HepG2 (cell line): Measurements from ENCODE around the gene SPRTN. TPM values are rescaled to one million over a fixed set of nuclear protein-coding genes. Genes with fewer than 3 reads are reported as not detected.

Experiments
- ATAC-seq: fragments of 200-7000 bp; cut with Tn5 transposase; 3 replicates; pipeline ENCODE4 v1.9.1; 2020; ENCODE audit warnings: mild to moderate bottlenecking, moderate library complexity
- BruUV-seq: library from RNA; stranded (reverse); fragments of 400-500 nt; replicated peaks from 2 replicates; lab custom pipeline; 2021; lab: Mats Ljungman, UMichigan
- CTCF ChIA-PET: fragments of 300-600 bp; formaldehyde crosslinking; extraction: SDS; loops from one replicate; lab custom pipeline; 2021; ENCODE audit warnings: low total read pairs, inconsistent platforms, low intra/inter-chr PET ratio; lab: Yijun Ruan, JAX
- POLR2A ChIA-PET: fragments of 350-600 bp; sonication (Branson Sonifier 250); formaldehyde crosslinking; loops from one replicate; lab custom pipeline; 2020; ENCODE audit warnings: antibody characterized with exemption, inconsistent platforms; lab: Yijun Ruan, JAX
- DNase-seq: peaks from one replicate; pipeline ENCODE4 v3.0.0-alpha.2; 2015; ENCODE audit warnings: low spot score
- FAIRE-seq: peaks from 3 replicates; lab custom pipeline; 2011; peaks lifted over from hg19 to GRCh38; lab: Jason Lieb, UNC
- H2AFZ ChIP-seq: one replicate; pipeline ENCODE4 v1.6.1; 2011; ENCODE audit warnings: low read length, inconsistent platforms
- H3K27ac ChIP-seq: fragments of 300-600 bp; 3 replicates; pipeline ENCODE4 v1.8.0; 2011; ENCODE audit warnings: mixed run types, mild to moderate bottlenecking, mixed read lengths, low read length, inconsistent platforms; ENCODE audit not compliant: insufficient read depth; ENCODE audit errors: extremely low read length
- H3K27me3 ChIP-seq, 2 experiments: fragments of 200-600 bp in 1 of 2; 2 replicates in 1 of 2; 3 replicates in 1 of 2; pipeline versions ENCODE4 v1.6.0 to v1.8.0; 2011; ENCODE audit warnings: low read length in 2 of 2, mild to moderate bottlenecking in 2 of 2, moderate library complexity in 2 of 2, inconsistent platforms in 1 of 2; ENCODE audit not compliant: insufficient read depth in 2 of 2, control insufficient read depth in 1 of 2
- H3K36me3 ChIP-seq, 2 experiments: fragments of 200-600 bp in 1 of 2; replicated peaks in 1 of 2; 2 replicates in 1 of 2; 3 replicates in 1 of 2; pipeline versions ENCODE4 v1.5.1 to v1.8.0; 2011; ENCODE audit warnings: low read length in 2 of 2, inconsistent platforms in 1 of 2; ENCODE audit not compliant: insufficient read depth in 2 of 2, control insufficient read depth in 1 of 2
- H3K4me1 ChIP-seq: 2 replicates; pipeline ENCODE4 v1.5.1; 2012; ENCODE audit warnings: low read length, inconsistent platforms; ENCODE audit not compliant: insufficient read depth
- H3K4me2 ChIP-seq: 2 replicates; pipeline ENCODE4 v1.6.0; 2011; ENCODE audit warnings: low read depth, low read length, inconsistent platforms
- H3K4me3 ChIP-seq, 3 experiments: fragments of 200-600 bp in 1 of 3; sonication (generic), shearing (Covaris generic) in 1 of 3; replicated peaks in 1 of 3; 2 replicates each; pipeline ENCODE4 v1.5.1; 2011 to 2016; ENCODE audit warnings: low read length in 3 of 3, inconsistent platforms in 2 of 3, low read depth in 2 of 3, mild to moderate bottlenecking in 2 of 3, control low read depth in 1 of 3, mixed read lengths in 1 of 3; ENCODE audit not compliant: insufficient read depth in 1 of 3
- H3K79me2 ChIP-seq: one replicate; pipeline ENCODE4 v1.6.1; 2011; ENCODE audit warnings: low read length, inconsistent platforms; ENCODE audit not compliant: insufficient read depth
- H3K9ac ChIP-seq: 2 replicates; pipeline ENCODE4 v1.6.0; 2011; ENCODE audit warnings: mild to moderate bottlenecking, low read depth, low read length, inconsistent platforms; ENCODE audit not compliant: insufficient read depth
- H3K9me3 ChIP-seq: 2 replicates; pipeline ENCODE4 v1.5.1; 2012; ENCODE audit warnings: mild to moderate bottlenecking, low read length
- H4K20me1 ChIP-seq: 2 replicates; pipeline ENCODE4 v1.6.0; 2011; ENCODE audit warnings: inconsistent platforms, mild to moderate bottlenecking, low read length, moderate library complexity; ENCODE audit not compliant: insufficient read depth
- CENPX ChIP-seq: sonication (generic); formaldehyde crosslinking; IDR thresholded peaks from 2 replicates; pipeline ENCODE4 v1.9.0; 2021; ENCODE audit warnings: mild to moderate bottlenecking, missing genetic modification reagents, moderate library complexity
- CREBL2 ChIP-seq: sonication (generic); formaldehyde crosslinking; IDR thresholded peaks from 2 replicates; pipeline ENCODE4 v1.8.1; 2023; ENCODE audit warnings: missing genetic modification reagents, mild to moderate bottlenecking, borderline replicate concordance
- HCFC1 ChIP-seq: fragments of 150-350 bp; IDR thresholded peaks from 2 replicates; pipeline ENCODE4 v1.6.1; 2014; ENCODE audit warnings: low read depth, low read length
- HNRNPK ChIP-seq: fragments of 200-400 bp; formaldehyde crosslinking; IDR thresholded peaks from 2 replicates; pipeline ENCODE4 v1.6.1; 2018; ENCODE audit warnings: low read length, low read depth, moderate library complexity, mild to moderate bottlenecking; ENCODE audit not compliant: poor library complexity, severe bottlenecking
- HOXA9 ChIP-seq: sonication (generic); formaldehyde crosslinking; IDR thresholded peaks from 2 replicates; pipeline ENCODE4 v1.8.1; 2022; ENCODE audit warnings: missing genetic modification reagents, mild to moderate bottlenecking, moderate library complexity, borderline replicate concordance
- MXD1 ChIP-seq: sonication (generic); formaldehyde crosslinking; IDR thresholded peaks from 2 replicates; pipeline ENCODE4 v1.4.0; 2020; ENCODE audit warnings: mild to moderate bottlenecking, missing genetic modification reagents
- RXRA ChIP-seq: sonication (generic); formaldehyde crosslinking; IDR thresholded peaks from 2 replicates; pipeline ENCODE4 v1.5.1; 2020; ENCODE audit warnings: missing genetic modification reagents
- SKIL ChIP-seq: sonication (generic); formaldehyde crosslinking; IDR thresholded peaks from 2 replicates; pipeline ENCODE4 v1.8.0; 2022; ENCODE audit warnings: missing genetic modification reagents, mild to moderate bottlenecking, moderate library complexity, borderline replicate concordance
- YEATS4 ChIP-seq: sonication (generic); formaldehyde crosslinking; IDR thresholded peaks from 2 replicates; pipeline ENCODE4 v1.4.0; 2020; ENCODE audit warnings: missing genetic modification reagents, borderline replicate concordance
- ZNF207 ChIP-seq: fragments of 450-650 bp; IDR thresholded peaks from 2 replicates; pipeline ENCODE4 v1.6.1; 2016; ENCODE audit warnings: antibody characterized with exemption, borderline replicate concordance
- ZNF512 ChIP-seq: sonication (generic); formaldehyde crosslinking; IDR thresholded peaks from 2 replicates; pipeline ENCODE4 v1.4.0; 2020; ENCODE audit warnings: mild to moderate bottlenecking, missing genetic modification reagents
- ZSCAN12 ChIP-seq: sonication (generic); formaldehyde crosslinking; IDR thresholded peaks from 2 replicates; pipeline ENCODE4 v1.9.0; 2021; ENCODE audit warnings: mild to moderate bottlenecking, missing genetic modification reagents
- WGBS: methylation state at CpG from one replicate; pipeline ENCODE4 v1.1.6; 2017; ENCODE audit warnings: low lambda C conversion rate; 5-methylcytosine and 5-hydroxymethylcytosine counted together
- in situ Hi-C: cut with HindIII; loops from 2 replicates; pipeline ENCODE4 v1.10.0; 2017; ENCODE audit warnings: low pct_unique_long_range_greater_than_20kb; ENCODE audit not compliant: extremely low pct_ligation_motif_present
- intact Hi-C: fragments of 100-400 bp; cut with micrococcal nuclease; formaldehyde crosslinking; loops from one replicate; pipeline ENCODE4 v1.10.0; 2022; ENCODE audit not compliant: unreplicated experiment
- polyA plus RNA-seq, 8 experiments: library from polyadenylated mRNA; depleted of rRNA in 3 of 8; stranded (reverse) in 7 of 8; unstranded in 1 of 8; fragments of >200 nt; fragmentation: Illumina TruSeq in 4 of 8; extraction: Trizol in 4 of 8; gene quantifications; 2 replicates each; pipeline versions ENCODE4 v1.2.1 to v1.2.3, GENCODE V29; 2011 to 2016; ENCODE audit warnings: low read depth in 4 of 8, missing spikeins in 1 of 8, mixed read lengths in 1 of 8; ENCODE audit not compliant: insufficient read depth in 1 of 8
- total RNA-seq, 5 experiments: library from RNA; depleted of rRNA; stranded (reverse); fragments of >200 nt; fragmentation: Illumina TruSeq; extraction: Trizol; gene quantifications; 2 replicates each; pipeline ENCODE4 v1.2.3, GENCODE V29; 2016; ENCODE audit warnings: low read depth in 1 of 5

SPRTN gene
- total and polyA plus RNA-seq, 2 of the 13 experiments (the other 11 are each of a cell fraction or from before 2014, with no cell fraction given) = 4.2 to 15.2 TPM

GRCh38 chr1:231311720-231312431 is 26.2 kb upstream of the SPRTN start (continued):
- TF ChIP-seq ZNF207 = no peak
- no peak for TF ChIP-seq RXRA (CRISPR knock-in tag)
- no peak for TF ChIP-seq SKIL (CRISPR knock-in tag)
- no peak for TF ChIP-seq ZNF512
- TF ChIP-seq YEATS4 (CRISPR knock-in tag) = no peak
- TF ChIP-seq MXD1 (CRISPR knock-in tag) = no peak

GRCh38 chr1:231312432-231312788 is 25.7 kb upstream of the SPRTN start:
- no peak for FAIRE-seq
- POLR2A ChIA-PET = no interaction called here
- CTCF ChIA-PET = no interaction called here
- BruUV-seq = no TSS peak
- in situ Hi-C loops (no loop called here), intact Hi-C loops (no loop called here)
- no peak overlapping the region for H3K27ac ChIP-seq
- no peaks in the 10 kb centered on the region for H4K20me1 ChIP-seq
- no peaks in the 10 kb centered on the region for H3K79me2 ChIP-seq
- peaks cover 14% of the 10 kb centered on the region; the same call in 1 of the 2 replicates for H3K4me1 ChIP-seq
- no peak for ATAC-seq
- H3K4me2 ChIP-seq = no peak overlapping the region
- TF ChIP-seq CENPX = no peak
- TF ChIP-seq HOXA9 (CRISPR knock-in tag) = no peak
- TF ChIP-seq CREBL2 (CRISPR knock-in tag) = no peak
- TF ChIP-seq HNRNPK = no peak
- TF ChIP-seq ZSCAN12 = no peak
- TF ChIP-seq HCFC1 = no peak
- no peak for DNase-seq
- H3K9ac ChIP-seq = no peak overlapping the region
- H3K4me3 ChIP-seq = no peak overlapping the region
- no peaks in the 10 kb centered on the region for H3K9me3 ChIP-seq
- H3K27me3 ChIP-seq = peaks cover 0 to 2% of the 10 kb centered on the region in 2 experiments; a peak in 1 of 5 replicates
- H3K36me3 ChIP-seq = no peaks in the 10 kb centered on the region
- 73% methylated on average over 5 of the region's 5 CpGs for WGBS
- no peak overlapping the region for H2AFZ ChIP-seq
